Limb (tissue), 2 donors: ENCODE results near the gene KCNJ14.
A peak's percentile ranks its signal among the peaks of the same experiment; 100 is the strongest.
"Not testable (repeated sequence)": the region's sequence is repeated elsewhere in the genome, so short reads cannot be mapped to it uniquely, and the experiment has no call there.

Experiments used
- DNase-seq, 2 donors: peaks; one replicate each; pipeline ENCODE4 v3.0.0-alpha.2; 2016; ENCODE audit errors: extremely low spot score in 2 of 2

KCNJ14 gene

DNA sequence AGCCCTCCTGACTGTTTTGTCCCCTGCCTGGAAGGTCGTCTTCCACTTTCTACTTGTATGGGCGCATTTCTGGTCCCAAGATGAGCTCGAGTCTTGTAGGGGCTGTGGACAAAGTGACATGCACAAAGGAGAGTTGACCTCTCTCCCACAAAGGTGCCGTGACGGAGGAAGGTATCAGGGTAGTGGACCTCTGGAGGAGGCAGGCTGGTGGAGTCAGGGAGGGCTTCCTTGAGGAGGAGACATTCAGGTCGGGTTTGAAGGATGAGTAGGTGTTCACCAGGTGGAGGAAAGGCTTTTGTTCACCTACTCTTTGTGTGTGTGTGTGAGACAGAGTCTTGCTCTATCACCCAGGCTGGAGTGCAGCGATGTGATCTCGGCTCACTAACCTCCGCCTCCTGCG is 15.5 kb downstream of the KCNJ14 start:
- DNase-seq = no peak

DNA sequence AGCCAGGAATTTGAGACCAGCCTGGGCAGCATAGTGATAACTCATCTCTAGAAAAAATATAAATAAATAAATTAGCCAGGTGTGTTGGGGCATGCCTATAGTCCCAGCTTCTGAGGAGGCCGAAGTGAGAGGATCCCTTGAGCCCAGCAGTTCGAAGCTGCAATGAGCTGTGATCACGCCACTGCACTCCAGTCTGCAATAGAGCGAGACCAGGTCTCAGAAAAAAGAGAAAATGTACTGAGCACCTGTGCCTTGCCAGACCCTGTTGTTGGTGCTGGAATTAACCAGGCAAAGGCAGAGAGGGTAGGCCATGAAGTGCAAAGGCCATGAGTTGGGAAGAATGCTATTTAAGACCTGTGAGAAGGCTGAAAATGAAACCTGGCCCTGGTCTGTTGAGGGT is 16.5 kb downstream of the KCNJ14 start:
- no peak for DNase-seq

DNA sequence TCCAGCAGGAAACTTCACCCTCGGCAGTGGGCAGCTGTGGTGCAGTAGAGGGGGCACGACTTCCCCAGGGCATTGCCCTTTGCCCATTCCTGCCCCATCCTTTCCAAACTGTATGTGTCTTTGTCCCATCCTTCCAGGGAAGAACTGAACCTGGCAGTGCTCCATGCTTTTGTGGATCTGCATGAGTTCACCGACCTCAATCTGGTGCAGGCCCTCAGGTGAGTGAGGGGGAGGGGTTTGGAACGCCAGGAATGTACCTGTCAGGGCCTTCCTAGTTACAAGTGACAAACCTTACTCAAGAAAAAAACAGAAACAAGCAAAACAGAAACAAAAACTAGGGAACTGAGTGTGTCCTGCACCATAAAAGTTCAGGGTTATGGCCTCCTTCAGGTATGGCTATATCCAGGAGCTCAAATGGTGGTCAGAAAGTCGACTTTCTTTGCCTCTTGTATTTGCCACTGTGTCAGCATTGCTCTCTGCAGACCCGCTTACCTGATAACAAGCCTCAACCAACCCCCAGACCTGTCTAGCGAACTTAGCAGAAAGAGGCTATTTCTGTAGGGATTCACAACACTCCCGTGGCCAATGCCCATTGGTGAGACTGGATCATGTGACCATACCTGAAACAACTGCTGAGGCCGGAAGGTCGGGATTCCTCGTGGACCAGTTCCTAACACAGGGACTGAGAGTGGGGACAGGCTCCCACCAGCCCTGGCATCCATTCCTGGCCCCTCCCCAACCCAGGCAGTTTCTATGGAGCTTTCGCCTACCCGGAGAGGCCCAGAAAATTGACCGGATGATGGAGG is 18.0 kb downstream of the KCNJ14 start:
- DNase-seq = no peak

DNA sequence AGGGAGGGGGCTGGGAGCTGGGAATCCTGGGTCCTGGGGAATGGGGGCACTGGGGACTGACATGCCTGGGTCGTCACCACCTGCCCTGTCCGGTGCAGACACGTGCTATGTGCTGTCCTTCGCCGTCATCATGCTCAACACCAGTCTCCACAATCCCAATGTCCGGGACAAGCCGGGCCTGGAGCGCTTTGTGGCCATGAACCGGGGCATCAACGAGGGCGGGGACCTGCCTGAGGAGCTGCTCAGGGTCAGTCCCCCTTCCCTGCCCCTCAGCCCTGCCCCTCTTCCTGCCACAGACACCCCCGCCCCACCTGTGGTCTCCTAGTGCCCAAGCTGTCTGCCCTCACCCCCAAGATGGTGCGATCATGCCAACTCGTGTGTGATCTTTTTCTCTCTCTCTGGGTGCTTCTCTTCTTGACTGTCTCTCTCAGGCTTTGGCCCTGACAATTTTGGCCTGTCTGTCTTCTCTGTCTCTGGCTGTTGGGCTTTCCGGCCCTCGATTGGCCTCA is 18.8 kb downstream of the KCNJ14 start:
- no peak for DNase-seq

DNA sequence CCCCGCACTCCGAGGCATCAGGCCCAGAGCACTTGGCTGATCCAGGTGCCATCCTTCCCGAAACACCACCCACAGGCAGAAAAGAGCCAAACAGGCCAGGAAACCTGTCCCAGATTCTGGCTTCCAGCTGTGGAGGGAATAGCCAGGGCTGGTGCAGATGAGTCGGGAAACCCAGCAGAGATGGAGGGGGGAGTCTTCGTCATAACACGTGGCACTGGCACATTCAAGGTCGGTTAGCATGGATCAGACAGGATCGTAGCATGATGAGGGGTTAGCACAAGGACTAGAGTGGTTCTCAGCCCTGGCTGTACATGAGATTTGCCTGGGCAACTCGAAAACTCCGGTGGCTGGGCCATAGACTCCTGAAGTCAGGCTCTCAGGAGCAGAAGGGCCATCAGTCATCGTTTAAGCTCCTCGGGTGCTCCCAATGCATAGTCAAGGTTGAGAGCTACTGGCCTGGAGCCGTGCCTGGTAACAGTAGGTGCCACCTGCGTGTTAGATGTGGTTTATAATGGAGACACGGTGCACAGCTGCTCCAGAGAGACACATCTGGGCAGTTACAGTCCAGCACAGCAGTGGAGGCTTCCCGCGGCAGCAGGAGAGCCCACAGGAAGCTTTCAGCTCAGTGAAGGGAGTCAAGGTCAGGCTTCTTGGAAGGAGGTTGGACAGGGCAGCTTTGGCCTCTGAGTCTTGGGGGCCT is 20.1 kb downstream of the KCNJ14 start:
- DNase-seq = no peak

DNA sequence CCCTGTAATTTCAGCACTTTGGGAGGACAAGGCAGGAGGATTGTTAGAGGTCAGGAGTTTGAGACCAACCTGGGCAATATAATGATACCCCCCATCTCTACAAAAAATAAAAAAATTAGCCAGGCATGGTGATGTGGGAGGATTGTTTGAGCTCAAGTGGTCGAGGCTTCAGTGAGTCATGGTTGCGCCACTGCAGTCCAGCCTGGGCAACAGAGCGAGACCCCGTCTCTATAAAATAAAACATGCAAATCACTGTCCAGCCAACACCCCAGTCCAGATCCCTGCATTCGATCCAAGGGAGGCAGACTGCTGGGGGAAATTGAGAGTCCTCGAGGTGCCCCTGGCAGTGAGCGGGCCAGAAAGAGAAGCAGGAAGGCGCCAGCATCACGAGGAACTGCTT is 20.8 kb downstream of the KCNJ14 start:
- no peak for DNase-seq

DNA sequence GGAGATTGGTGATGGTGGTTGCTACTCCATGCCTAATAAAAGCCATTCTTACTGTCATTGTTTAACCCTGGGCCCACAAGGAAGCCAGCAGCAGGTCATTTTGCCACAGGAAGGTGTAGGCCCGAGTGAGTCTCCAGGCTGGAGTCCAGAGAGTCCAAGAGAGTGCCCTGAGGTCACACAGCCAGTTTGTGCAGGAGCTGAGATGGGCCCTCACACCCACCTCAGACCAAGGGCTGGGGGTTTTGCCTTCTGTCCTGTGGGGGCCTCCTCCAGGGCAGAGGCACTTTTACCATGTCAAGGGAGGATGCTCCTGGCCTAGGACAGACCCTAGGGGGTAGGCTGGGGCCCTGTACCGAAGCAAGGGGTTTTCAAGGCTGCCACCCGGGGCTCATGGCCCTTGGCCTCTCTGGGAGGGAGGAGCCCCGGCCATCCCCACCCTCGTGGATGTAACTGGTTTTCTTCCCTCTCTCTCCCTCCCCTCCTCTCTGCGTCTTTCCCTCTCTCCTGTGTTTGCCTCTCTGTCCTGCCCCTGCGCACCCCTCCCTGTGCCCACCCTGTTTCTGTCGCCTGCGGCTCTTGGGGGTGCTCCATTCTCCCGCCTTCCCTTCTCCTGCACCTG is 21.8 kb downstream of the KCNJ14 start:
- no peak for DNase-seq

DNA sequence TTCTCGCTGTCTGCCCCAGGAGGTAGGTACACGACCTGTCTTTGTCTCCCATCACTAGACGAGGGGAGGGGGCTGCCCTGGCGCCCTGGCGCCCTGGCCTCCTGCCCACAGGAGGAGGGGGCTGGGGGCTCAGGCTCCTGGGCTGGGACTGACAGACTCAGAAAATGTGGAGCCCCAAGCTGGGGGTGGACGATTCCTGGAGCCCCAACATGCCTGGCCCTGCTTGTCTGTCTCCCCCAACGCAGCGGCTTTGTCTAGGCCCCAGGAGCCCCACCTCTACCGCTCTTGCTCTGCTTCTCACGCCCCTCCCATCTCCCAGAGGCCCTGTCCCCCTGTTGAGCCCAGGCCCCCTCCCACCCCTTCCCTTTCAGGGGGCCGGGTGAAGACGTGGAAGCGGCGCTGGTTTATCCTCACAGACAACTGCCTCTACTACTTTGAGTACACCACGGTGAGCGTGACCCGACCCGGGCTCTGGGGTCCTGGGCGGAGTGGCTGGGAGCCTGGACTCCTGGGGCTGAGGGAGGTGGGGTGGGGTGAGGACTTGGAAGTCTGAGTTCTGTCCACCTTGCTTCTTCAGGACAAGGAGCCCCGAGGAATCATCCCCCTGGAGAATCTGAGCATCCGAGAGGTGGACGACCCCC is 22.4 kb downstream of the KCNJ14 start:
- DNase-seq = peak in 1 of 2 donors; percentile 42

DNA sequence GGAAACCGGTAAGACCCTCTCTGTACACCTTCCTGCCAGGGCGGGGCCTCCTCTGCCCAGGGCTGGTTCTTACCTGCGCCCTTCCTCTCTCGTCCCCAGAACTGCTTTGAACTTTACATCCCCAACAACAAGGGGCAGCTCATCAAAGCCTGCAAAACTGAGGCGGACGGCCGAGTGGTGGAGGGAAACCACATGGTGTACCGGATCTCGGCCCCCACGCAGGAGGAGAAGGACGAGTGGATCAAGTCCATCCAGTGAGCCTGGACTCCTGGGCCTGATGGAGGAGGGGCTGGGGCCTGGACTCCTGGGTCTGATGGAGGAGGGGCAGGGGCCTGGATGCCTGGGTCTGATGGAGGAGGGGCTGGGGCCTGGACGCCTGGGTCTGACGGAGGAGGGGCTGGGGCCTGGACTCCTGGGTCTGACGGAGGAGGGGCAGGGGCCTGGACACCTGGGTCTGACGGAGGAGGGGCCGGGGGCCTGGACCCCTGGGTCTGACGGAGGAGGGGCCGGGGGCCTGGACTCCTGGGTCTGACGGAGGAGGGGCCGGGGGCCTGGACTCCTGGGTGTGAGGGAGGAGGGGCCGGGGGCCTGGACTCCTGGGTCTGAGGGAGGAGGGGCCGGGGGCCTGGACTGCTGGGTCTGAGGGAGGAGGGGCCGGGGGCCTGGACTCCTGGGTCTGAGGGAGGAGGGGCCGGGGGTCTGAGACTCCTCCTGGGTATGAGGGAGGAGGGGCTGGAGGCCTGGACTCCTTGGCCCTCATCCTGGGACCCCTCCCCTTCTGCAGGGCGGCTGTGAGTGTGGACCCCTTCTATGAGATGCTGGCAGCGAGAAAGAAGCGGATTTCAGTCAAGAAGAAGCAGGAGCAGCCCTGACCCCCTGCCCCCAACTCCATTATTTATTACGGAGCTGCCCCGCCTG is 23.2 kb downstream of the KCNJ14 start:
- DNase-seq = peak in 1 of 2 donors; percentile 36

DNA sequence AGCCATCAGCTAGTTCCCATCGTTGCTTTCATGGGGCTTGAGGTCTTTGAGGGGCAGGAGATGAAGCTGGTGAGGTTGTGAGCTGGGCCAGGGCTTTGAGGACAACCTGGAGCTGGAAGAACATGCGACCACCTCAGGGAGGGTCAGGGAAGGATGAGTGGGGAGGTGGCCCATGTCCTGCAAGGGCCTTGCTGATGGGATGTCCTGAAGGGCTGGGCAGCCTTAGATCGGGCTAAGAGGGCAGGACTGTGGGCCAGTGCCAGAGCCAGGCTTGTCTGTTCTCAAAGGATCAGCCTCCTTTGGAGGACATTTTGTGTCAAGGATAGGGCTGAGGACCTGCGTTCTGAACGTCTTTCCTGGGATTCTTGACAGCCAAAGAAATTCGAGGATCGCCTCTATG is 24.3 kb downstream of the KCNJ14 start:
- peak in 1 of 2 donors; percentile 32 for DNase-seq

DNA sequence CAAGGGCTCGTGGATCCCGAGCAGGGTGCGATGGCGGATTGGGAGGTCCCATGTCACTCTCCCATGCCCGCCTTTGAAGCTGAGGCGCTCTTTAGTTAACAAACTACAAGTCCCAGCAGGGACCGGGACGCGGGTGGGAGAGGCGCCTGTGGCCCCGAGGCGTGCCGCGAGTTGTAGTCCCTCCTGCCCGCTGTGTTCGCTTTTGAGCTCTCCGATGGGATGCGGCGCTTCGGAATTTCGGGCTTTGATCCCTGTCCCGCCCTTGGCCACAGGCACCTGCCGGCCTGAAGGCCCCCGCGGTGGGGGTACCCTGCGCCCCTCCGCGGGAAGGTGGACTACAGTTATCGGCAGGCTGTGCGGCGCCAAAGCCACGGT is 24.8 kb downstream of the KCNJ14 start:
- no peak for DNase-seq

DNA sequence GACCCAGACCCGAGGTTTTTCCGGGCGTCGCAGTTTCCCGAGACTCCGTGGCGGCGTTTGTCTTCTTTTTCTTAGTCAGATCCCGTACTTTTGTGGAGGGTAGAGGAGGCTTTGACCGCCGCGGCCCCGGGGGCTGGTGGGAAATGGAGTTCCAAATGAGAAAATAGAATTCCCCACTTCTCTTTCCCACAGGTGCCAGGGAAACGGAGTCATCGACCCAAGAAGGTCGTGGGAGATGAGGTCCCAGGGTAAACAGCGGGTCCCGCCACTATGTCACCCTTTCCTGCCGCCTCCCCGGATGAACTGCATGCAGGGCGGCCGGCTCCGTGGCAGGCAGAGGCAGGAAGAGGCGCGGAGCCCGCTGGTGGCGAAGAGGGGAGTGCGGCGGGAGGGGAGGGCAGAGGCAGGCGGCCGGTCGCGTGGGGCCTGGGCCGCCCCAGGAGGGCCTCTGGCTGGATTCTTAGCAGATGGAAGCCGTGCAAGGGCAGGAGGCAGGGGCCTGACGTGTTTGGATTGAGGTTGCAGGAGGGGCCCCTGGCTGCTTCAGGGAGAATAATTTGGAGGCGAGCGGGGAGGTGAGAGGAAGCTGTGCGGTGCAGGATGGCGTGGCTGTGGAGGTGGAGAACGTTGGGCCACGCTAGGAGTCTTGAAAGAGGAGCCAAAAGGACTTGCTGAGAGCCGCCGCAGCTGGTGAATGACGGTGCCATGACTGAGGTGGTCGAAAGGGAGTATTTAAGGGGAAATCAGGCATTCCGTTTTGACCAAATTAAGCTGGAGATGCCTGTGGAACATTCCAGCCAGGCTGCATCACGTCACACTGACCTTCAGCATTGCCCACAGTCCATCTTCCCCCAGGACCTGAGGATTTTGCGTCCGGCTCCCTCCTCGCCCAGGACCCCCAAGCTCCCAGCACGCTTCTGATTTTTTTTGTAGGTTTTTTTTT is 25.5 kb downstream of the KCNJ14 start:
- peak in 1 of 2 donors; percentile 71 for DNase-seq

DNA sequence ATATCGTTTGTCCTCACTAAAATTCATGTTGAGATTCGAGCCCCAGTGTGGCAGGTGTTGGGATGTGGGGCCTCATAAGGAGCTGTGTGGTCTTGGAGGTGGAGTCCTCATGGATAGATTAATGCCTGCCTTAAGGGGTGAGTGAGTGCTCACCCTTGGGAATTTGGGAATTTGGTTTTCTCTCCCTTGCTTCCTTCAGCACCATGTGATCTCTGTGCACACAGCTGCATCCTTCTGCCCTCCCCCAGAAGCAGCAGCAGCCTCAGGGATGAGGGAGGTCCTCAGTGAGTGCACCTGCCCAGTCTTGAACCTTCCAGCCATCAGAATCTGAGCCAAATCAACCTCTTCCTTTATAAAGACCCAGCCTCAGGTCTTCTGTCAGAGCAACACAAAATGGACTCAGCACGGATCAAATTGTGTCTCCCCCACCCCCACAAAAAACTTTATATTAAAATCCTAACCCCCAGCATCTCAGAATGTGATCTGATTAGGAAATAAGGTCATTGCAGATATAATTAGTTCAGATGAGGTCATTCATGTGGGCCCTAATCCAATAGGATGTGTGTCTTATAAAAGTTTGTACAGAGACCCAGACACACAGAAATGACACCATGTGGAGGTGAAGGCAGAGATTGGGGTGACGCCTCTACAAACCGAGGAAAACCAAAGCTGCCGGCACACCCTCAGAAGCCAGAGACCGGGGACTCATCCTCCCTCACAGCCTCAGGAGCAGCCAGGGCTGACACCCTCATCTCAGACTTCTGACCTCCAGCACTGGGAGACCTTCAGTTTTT is 26.7 kb downstream of the KCNJ14 start:
- DNase-seq = peak in 1 of 2 donors; percentile 26

DNA sequence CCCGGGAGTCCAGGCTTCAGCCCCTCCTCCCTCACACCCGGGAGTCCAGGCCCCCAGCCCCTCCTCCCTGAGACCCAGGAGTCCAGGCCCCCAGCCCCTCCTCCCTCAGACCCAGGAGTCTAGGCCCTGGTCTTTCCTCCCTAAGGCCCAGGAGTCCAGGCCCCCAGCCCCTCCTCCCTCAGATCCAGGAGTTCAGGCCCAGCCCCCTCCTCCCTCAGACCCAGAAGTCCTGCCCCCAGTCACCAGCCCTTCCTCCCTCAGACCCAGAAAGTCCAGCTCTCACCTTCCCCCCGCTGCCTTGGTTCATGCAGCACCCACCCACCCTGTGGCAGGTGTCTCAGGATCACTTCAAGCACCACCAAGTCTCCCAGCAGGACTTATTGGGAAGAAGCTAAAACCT is 27.9 kb downstream of the KCNJ14 start:
- DNase-seq = no peak

DNA sequence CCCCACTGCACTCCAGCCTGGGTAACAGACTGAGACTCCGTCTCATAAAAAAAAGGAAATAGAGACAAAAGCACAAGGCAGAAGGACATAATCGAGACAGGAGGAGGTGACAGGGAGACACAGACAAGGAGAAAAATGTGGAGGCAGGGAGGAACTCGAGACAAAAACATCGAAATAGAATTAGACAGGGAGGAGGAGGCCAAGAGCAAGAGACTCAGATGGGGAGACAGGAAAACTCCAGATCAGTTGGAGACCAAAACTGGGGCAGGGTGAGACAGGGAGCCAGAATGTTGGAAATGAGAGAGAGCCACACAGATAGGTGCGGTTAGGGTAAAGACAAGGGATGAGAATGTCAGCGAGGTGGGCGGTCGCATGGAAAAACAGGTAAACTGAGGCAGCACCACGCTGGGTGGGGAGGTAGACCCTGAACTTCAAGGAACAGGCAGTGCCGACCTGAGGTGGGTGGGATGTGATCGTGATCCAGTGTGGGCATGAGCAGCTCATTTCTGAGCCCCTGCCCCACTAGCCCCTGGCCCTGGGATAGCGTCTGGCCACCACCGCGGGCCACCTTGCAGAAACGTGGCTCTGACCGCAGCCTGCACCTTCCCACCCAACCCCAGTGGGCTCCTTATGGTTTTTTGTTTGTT is 29.0 kb downstream of the KCNJ14 start:
- no peak for DNase-seq

DNA sequence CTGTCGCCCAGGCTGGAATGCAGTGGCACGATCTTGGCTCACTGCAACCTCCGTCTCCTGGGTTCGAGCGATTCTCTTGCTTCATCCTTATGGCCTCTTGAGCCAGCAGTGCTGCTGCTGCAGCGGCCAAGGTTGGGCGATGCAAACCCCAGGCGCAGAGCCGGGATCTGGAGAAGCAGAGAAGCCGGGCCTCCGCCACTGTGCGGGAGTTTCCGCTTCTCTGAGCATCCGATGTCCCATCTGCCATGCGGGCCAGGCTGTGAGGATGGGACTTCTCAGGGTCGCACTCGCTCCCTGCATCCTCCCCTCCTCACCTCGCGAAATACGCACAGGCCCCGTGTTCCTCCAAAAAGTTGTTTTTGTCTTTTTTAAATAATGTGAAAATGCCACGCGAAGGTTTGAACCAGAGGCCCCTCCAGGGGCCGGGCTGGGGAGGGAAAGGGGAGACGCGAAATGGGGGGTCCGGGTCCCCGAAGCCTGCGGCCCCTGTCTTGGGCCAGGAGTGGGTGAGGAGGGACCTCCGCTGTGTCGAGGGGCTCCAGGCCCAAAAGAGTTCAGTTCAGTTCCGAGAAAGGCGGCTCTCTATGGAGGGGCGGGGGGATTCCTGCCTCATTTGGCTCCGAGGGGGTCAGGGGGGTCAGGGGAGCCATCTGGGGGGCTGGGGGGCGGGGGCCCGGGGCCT is 29.7 kb downstream of the KCNJ14 start:
- DNase-seq = no peak

DNA sequence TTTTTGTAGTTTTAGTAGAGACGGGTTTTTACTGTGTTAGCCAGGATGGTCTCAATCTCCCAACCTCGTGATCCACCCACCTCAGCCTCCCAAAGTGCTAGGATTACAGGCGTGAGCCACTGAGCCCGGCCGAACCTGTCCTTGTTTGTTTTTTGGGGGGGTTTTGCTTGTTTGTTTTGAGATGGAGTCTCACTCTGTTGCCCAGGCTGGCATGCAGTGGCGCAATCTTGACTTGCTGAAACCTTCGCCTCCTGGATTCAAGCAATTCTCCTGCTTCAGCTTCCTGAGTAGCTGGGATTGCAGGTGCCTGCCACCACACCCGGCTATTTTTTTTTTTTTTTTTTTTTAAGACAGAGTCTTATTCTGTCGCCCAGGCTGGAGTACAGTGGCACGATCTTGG is 31.3 kb downstream of the KCNJ14 start:
- DNase-seq = not testable (repeated sequence)

DNA sequence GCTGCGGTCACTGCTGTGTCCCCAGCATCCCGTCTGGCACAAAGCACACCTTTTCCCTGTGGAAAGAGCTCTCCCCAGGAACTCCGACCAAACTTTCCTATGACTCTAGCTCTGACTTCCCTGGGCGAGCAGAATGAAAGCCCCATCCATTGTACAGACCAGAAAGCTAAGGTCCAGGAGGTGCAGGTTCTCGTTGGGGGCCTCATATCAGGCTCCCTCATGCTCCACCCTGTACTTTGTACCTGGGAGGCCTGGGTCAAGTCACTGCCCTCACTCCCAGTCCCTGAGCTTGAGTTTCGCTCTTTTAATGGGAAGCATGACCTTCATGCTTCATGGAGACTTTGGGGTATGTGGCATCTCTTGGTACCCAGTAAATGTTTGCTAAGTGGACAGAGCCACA is 32.2 kb downstream of the KCNJ14 start:
- no peak for DNase-seq
